ENCODE data around the gene THAP11. TPM values are rescaled to one million over a fixed set of nuclear protein-coding genes. Genes with fewer than 3 reads are reported as not detected.

The THAP11 gene
- total and polyA plus RNA-seq, 4 donors = 9.6 to 31.1 (median 24.6) TPM

DNA sequence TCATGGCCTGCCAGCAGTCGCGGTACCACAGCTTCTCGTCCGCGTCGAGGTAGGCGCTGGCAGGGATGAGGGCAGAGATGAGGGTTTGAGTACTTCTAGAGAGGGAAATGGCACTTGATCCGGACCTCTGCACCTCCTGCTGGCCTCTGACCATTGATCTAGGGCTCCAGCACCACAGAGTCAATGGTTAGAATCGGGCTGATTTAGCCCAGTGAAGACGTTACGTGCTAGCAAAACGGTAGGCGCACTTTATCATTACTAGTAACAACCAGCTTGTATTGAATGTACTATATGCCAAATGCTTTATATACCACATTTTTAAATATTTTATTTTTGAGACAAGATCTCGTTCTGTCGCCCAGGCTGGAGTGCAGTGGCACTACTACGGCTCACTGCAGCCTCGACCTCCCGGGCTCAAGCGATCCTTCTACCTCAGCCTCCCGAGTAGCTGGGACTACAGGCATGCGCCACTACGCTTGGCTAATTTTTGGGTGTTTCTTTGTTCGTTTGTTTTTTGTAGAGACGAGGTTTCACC lies 34.9 kb upstream of the THAP11 start:
- peak overlapping the region in 1 of 2 donors; percentile 77 for H3K9ac ChIP-seq (ENCODE audit: insufficient read depth in 1 of 2, low read length in 2 of 2)
- no peak for DNase-seq
- no peaks in the 10 kb centered on the region for H3K9me3 ChIP-seq (ENCODE audit: control insufficient read depth in 4 of 4, insufficient read depth in 3 of 4, low read length in 3 of 4)
- peaks cover 0 to 5% (median 0%) of the 10 kb centered on the region in 4 donors for H3K36me3 ChIP-seq (ENCODE audit: control insufficient read depth in 4 of 4, insufficient read depth in 4 of 4, low read length in 4 of 4)
- ATAC-seq (ENCODE audit: insufficient read depth, low FRiP score) = no peak
- H3K27ac ChIP-seq (ENCODE audit: low read depth in 1 of 2, low read length in 1 of 2) = peak overlapping the region; percentile 83 to 84
- H3K27me3 ChIP-seq (ENCODE audit: control insufficient read depth in 3 of 3, insufficient read depth in 3 of 3, low read length in 2 of 3) = no peaks in the 10 kb centered on the region
- H3K4me3 ChIP-seq = peak overlapping the region; percentile 60
- no peak for TF ChIP-seq CTCF (IDR thresholded peaks at IDR 0.05; ENCODE audit: control extremely low read depth, extremely low read depth)
- peaks cover 6 to 16% (median 9%) of the 10 kb centered on the region in 5 donors for H3K4me1 ChIP-seq (ENCODE audit: control insufficient read depth in 5 of 5, insufficient read depth in 5 of 5, low read length in 5 of 5)
- WGBS, 2 donors = 33 to 34% methylated on average over 24 of the region's 24 CpGs

DNA sequence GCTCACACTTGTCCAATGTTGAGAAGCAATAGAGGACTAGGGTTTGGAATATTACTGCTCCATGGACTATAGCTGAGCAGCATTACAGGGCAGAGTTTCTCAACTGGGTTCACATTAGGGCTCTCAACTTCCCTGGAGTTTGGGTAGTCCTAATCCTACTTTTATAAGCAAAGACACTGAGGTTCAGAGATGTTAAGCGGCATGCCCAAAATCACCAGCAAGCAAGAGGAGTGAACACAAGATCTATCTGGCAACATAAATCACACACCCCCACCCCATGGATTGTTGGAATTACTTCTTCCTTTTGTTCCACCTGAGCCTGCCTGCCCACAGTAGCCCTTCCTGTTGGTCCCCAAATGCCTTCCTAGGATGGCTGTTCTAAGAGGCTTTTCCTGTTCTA lies 30.2 kb upstream of the THAP11 start:
- H3K36me3 ChIP-seq (ENCODE audit: control insufficient read depth in 4 of 4, insufficient read depth in 4 of 4, low read length in 4 of 4) = no peaks in the 10 kb centered on the region
- no peaks in the 10 kb centered on the region for H3K27me3 ChIP-seq (ENCODE audit: control insufficient read depth in 3 of 3, insufficient read depth in 3 of 3, low read length in 2 of 3)
- H3K27ac ChIP-seq (ENCODE audit: low read depth in 1 of 2, low read length in 1 of 2) = no peak overlapping the region
- H3K4me3 ChIP-seq = no peak overlapping the region
- no peak overlapping the region for H3K9ac ChIP-seq (ENCODE audit: insufficient read depth in 1 of 2, low read length in 2 of 2)
- no peak for ATAC-seq (ENCODE audit: insufficient read depth, low FRiP score)
- 97 to 100% methylated on average over 1 of the region's 1 CpG for WGBS, 2 donors
- DNase-seq = no peak
- TF ChIP-seq CTCF (IDR thresholded peaks at IDR 0.05; ENCODE audit: control extremely low read depth, extremely low read depth) = no peak
- H3K9me3 ChIP-seq (ENCODE audit: control insufficient read depth in 4 of 4, insufficient read depth in 3 of 4, low read length in 3 of 4) = no peaks in the 10 kb centered on the region
- H3K4me1 ChIP-seq (ENCODE audit: control insufficient read depth in 5 of 5, insufficient read depth in 5 of 5, low read length in 5 of 5) = peaks cover 0 to 5% (median 2%) of the 10 kb centered on the region in 5 donors

DNA sequence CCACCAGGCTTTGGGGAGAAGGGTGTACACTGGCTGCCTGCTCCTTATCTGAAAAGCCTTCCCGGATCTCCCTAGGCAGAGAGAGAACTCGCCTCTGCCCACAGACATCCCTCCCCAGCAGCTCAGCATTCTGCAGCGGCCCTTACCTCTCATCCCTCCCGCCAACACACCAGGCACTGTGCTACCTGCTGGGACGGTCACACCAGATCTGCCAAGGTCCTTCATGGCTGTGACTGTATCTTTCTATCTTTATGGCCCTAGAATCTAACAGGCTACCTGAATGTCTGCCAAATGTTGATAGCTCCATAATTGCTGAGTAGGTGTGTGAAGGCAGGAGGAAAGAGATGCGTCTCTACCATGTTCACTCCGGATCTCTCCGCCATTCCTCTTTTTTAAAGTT lies 27.6 kb upstream of the THAP11 start:
- H3K36me3 ChIP-seq (ENCODE audit: control insufficient read depth in 4 of 4, insufficient read depth in 4 of 4, low read length in 4 of 4) = no peaks in the 10 kb centered on the region
- H3K27me3 ChIP-seq (ENCODE audit: control insufficient read depth in 3 of 3, insufficient read depth in 3 of 3, low read length in 2 of 3) = no peaks in the 10 kb centered on the region
- no peak for TF ChIP-seq CTCF (IDR thresholded peaks at IDR 0.05; ENCODE audit: control extremely low read depth, extremely low read depth)
- WGBS, 2 donors = 90 to 93% methylated on average over 8 of the region's 8 CpGs
- DNase-seq (no peak), ATAC-seq (ENCODE audit: insufficient read depth, low FRiP score) (no peak)
- H3K4me1 ChIP-seq (ENCODE audit: control insufficient read depth in 5 of 5, insufficient read depth in 5 of 5, low read length in 5 of 5) = no peaks in the 10 kb centered on the region
- no peak overlapping the region for H3K4me3 ChIP-seq
- no peaks in the 10 kb centered on the region for H3K9me3 ChIP-seq (ENCODE audit: control insufficient read depth in 4 of 4, insufficient read depth in 3 of 4, low read length in 3 of 4)
- no peak overlapping the region for H3K9ac ChIP-seq (ENCODE audit: insufficient read depth in 1 of 2, low read length in 2 of 2)
- no peak overlapping the region for H3K27ac ChIP-seq (ENCODE audit: low read depth in 1 of 2, low read length in 1 of 2)

Measured in lung (tissue), 12 donors.